Suprapubic skin (tissue), 4 donors: ENCODE data around the gene DNAH3. TPM values are rescaled to one million over a fixed set of nuclear protein-coding genes. Genes with fewer than 3 reads are reported as not detected.

Source experiments
- DNase-seq, 2 donors: peaks; one replicate each; pipeline ENCODE4 v3.0.0-alpha.2; 2019; ENCODE audit warnings: low spot score in 2 of 2
- H3K27ac ChIP-seq: fragments of 200-600 bp; sonication (generic); one replicate; pipeline ENCODE4 v1.5.1; 2019
- H3K27me3 ChIP-seq: fragments of 200-600 bp; sonication (generic); one replicate; pipeline ENCODE4 v1.5.1; 2019
- H3K36me3 ChIP-seq: fragments of 200-600 bp; sonication (generic); one replicate; pipeline ENCODE4 v1.5.1; 2019
- H3K4me1 ChIP-seq: fragments of 200-600 bp; sonication (generic); one replicate; pipeline ENCODE4 v1.5.1; 2019
- H3K4me3 ChIP-seq: fragments of 200-600 bp; sonication (generic); one replicate; pipeline ENCODE4 v1.5.1; 2019; ENCODE audit warnings: mild to moderate bottlenecking
- H3K9me3 ChIP-seq: fragments of 200-600 bp; sonication (generic); one replicate; pipeline ENCODE4 v1.5.1; 2019
- EP300 ChIP-seq: sonication (generic); formaldehyde crosslinking; IDR thresholded peaks from one replicate; pipeline ENCODE4 v1.6.1; 2017; ENCODE audit warnings: antibody characterized with exemption
- POLR2A ChIP-seq, 2 donors: fragments of 450-650 bp; IDR thresholded peaks; one replicate each; pipeline ENCODE4 v1.6.1; 2017; ENCODE audit warnings: antibody characterized with exemption in 2 of 2, mild to moderate bottlenecking in 2 of 2, moderate library complexity in 2 of 2
- POLR2AphosphoS5 ChIP-seq, 3 donors: sonication (generic); formaldehyde crosslinking; IDR thresholded peaks; one replicate each; pipeline ENCODE4 v1.6.1; 2017; ENCODE audit warnings: antibody characterized with exemption in 3 of 3
- whole genome bisulfite sequencing: methylation state at CpG from one replicate; pipeline ENCODE4 v1.1.5; 2018; 5-methylcytosine and 5-hydroxymethylcytosine counted together
- total RNA-seq, 4 donors: library from RNA; depleted of rRNA; stranded (reverse); fragments of >200 nt; gene quantifications; one replicate each; pipeline ENCODE4 v1.1.0, GENCODE V29; 2016
- TF ChIP-seq, protein P1 (sequence below), 2 donors: fragments of 200-600 bp in 1 of 2; fragments of 450-650 bp in 1 of 2; sonication (generic) in 1 of 2; IDR thresholded peaks; one replicate each; pipeline ENCODE4 v1.5.1; 2016 to 2019; ENCODE audit warnings: antibody characterized with exemption in 2 of 2, mild to moderate bottlenecking in 1 of 2, moderate library complexity in 1 of 2

Gene DNAH3
- total RNA-seq, 4 donors from 2014 or later, result 1.0 to 4.0 (median 1.6) TPM

DNA sequence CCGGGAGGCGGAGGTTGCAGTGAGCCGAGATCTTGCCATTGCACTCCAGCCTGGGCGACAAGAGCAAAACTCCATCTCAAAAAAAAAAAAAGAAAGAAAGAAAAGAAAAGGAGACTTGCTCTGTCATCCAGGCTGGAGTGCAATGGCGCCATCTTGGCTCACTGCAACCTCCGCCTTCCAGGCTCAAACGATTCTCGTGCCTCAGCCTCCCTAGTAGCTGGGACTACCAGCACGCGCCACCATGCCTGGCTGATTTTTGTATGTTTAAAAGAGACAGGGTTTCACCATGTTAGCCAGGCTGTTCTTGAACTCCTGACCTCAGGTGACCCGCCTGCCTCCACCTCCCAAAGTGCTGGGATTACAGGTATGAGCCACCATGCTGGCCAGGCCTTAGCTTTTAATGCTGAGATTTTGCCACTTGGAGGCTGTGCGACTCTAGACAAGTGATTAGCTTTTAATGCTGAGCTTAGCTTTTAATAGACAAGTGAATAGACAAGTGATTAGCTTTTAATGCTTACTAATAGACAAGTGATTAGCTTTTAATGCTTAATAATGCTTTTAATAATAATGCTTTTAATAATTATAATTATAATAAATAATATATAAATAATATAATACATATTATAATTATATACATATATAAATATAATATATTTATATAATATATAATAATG lies 17.4 kb upstream of the DNAH3 start:
- 96% methylated on average over 12 of the region's 12 CpGs for WGBS

DNA sequence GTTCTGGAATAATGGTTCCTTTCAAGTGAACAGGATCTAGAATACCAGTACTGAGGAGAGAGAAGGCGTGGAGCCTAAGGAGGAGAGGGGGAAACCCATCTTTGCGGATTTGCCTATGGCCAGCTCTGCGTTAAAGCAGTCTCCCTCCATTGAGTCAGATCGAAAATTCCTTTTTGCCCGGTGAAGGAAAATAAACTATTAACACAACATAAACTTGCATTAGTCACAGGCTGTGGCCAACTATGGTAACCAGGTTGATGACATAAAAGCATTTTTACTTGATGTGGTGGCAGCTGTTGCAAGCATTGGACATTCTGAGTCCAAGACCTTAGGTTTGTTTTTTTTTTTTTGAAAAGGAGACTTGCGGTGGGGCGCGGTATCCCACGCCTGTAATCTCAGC lies 16.7 kb upstream of the DNAH3 start:
- Histone ChIP-seq H3K9me3 (no peaks in the 10 kb centered on the region), H3K27me3 (no peaks in the 10 kb centered on the region), H3K4me3 (no peak overlapping the region), H3K36me3 (peaks cover 64% of the 10 kb centered on the region), H3K27ac (no peak overlapping the region), H3K4me1 (peaks cover 23% of the 10 kb centered on the region)
- no peak for DNase-seq
- TF ChIP-seq EP300, result no peak
- TF ChIP-seq, protein P1, sequence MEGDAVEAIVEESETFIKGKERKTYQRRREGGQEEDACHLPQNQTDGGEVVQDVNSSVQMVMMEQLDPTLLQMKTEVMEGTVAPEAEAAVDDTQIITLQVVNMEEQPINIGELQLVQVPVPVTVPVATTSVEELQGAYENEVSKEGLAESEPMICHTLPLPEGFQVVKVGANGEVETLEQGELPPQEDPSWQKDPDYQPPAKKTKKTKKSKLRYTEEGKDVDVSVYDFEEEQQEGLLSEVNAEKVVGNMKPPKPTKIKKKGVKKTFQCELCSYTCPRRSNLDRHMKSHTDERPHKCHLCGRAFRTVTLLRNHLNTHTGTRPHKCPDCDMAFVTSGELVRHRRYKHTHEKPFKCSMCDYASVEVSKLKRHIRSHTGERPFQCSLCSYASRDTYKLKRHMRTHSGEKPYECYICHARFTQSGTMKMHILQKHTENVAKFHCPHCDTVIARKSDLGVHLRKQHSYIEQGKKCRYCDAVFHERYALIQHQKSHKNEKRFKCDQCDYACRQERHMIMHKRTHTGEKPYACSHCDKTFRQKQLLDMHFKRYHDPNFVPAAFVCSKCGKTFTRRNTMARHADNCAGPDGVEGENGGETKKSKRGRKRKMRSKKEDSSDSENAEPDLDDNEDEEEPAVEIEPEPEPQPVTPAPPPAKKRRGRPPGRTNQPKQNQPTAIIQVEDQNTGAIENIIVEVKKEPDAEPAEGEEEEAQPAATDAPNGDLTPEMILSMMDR (IDR thresholded peaks at IDR 0.05), result no peak
- TF ChIP-seq POLR2A (IDR thresholded peaks at IDR 0.05), result no peak
- TF ChIP-seq POLR2AphosphoS5 (IDR thresholded peaks at IDR 0.05), result no peak
- WGBS, result 91% methylated on average over 9 of the region's 9 CpGs

More for the DNA sequence above, 17.4 kb upstream of the DNAH3 start:
- Histone ChIP-seq H3K4me1 (peaks cover 16% of the 10 kb centered on the region), H3K36me3 (peaks cover 68% of the 10 kb centered on the region), H3K4me3 (no peak overlapping the region), H3K27ac (no peak overlapping the region), H3K27me3 (no peaks in the 10 kb centered on the region), H3K9me3 (no peaks in the 10 kb centered on the region)
- DNase-seq, result no peak
- TF ChIP-seq POLR2AphosphoS5 (IDR thresholded peaks at IDR 0.05), result no peak
- TF ChIP-seq, protein P1 (IDR thresholded peaks at IDR 0.05), result no peak
- TF ChIP-seq POLR2A (IDR thresholded peaks at IDR 0.05), result no peak
- TF ChIP-seq EP300, result no peak

DNA sequence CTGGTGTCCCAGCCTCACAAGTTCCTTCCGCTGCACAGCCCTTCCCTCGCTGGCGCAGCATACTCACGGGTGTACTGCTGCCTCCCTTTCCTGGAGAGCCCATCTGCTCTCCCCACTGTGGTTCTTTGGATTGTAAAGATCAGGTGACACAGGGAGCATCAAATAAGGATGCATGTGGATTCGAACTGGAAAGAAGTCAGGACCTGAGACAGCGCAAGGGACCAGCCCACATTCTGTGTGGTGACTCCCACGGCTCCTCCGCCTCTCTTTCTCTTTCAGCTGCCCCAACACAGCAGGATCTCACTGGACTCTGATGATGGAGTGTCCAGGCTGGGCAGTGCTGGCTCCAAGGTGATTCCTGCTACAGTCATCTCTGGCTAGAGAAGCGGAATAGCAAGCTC lies 15.9 kb upstream of the DNAH3 start:
- Histone ChIP-seq H3K36me3 (peaks cover 57% of the 10 kb centered on the region), H3K4me1 (peaks cover 31% of the 10 kb centered on the region), H3K4me3 (no peak overlapping the region), H3K27ac (no peak overlapping the region), H3K9me3 (no peaks in the 10 kb centered on the region), H3K27me3 (no peaks in the 10 kb centered on the region)
- WGBS, result 91% methylated on average over 9 of the region's 9 CpGs
- TF ChIP-seq POLR2A (IDR thresholded peaks at IDR 0.05) (no peak), EP300 (no peak), POLR2AphosphoS5 (IDR thresholded peaks at IDR 0.05) (no peak)
- TF ChIP-seq, protein P1 (IDR thresholded peaks at IDR 0.05), result no peak
- no peak for DNase-seq

DNA sequence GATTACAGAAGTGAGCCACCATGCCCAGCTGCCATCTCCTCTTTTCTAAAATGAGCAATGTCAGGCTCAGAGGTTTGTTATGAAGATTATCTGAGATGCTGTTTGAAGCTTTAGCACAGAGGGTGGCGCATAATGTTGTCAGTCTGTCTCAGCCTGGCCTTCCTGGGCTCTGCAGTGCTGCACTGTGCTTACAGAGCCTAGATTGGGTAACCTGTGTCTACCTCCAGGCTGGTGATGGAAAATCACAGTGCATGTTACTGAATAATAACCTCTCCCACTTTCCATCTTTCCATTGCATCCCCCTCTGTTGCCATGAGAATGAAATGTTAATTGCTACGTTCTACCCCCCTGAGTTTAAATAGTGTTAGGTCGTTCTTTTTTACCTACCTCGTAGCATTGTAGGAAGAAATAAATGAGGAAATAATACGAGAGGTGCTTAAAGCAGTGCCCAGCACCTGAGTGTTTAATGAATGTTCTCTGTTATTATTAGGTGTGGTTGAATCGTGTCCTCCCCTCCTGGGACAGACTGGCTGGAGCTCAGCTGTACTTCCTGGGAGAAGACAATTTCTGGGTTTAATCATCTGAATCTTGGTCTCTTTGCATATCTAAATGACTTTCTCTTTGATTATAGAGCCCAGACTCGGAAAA lies 14.0 kb upstream of the DNAH3 start:
- Histone ChIP-seq H3K36me3 (peaks cover 44% of the 10 kb centered on the region), H3K27me3 (no peaks in the 10 kb centered on the region), H3K27ac (no peak overlapping the region), H3K4me3 (no peak overlapping the region), H3K9me3 (no peaks in the 10 kb centered on the region), H3K4me1 (peaks cover 49% of the 10 kb centered on the region)
- no peak for DNase-seq
- TF ChIP-seq POLR2A (IDR thresholded peaks at IDR 0.05), result no peak
- TF ChIP-seq, protein P1 (IDR thresholded peaks at IDR 0.05), result no peak
- no peak for TF ChIP-seq POLR2AphosphoS5 (IDR thresholded peaks at IDR 0.05)
- TF ChIP-seq EP300, result no peak
- 91% methylated on average over 7 of the region's 7 CpGs for WGBS

DNA sequence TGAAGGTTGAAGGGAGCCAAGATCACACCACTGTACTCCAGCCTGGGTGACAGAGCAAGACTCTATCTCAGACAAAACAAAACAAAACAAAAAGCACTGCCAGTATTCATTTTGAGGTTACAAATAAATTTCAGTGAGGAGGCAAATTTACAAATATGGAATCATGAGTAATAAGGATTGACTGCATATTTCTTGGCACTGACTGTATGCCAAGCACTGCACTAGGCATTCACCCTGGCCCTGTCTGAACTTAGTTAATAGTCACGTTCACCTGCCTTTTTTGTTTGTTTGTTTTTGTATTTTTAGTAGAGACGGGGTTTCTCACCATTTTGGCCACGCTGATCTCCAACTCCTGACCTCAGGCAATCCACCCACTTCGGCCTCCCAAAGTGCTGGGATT lies 12.9 kb upstream of the DNAH3 start:
- H3K4me3 ChIP-seq, result no peak overlapping the region
- WGBS, result 68% methylated on average over 4 of the region's 4 CpGs
- TF ChIP-seq POLR2A (IDR thresholded peaks at IDR 0.05), result no peak
- TF ChIP-seq POLR2AphosphoS5 (IDR thresholded peaks at IDR 0.05), result no peak
- TF ChIP-seq EP300, result no peak
- TF ChIP-seq, protein P1 (IDR thresholded peaks at IDR 0.05), result no peak
- H3K9me3 ChIP-seq, result no peaks in the 10 kb centered on the region
- peaks cover 42% of the 10 kb centered on the region for H3K36me3 ChIP-seq
- H3K27me3 ChIP-seq, result no peaks in the 10 kb centered on the region
- H3K4me1 ChIP-seq, result peaks cover 42% of the 10 kb centered on the region
- peak overlapping the region; percentile 59 for H3K27ac ChIP-seq
- no peak for DNase-seq
